ENCODE data around the gene UNC13D. TPM values are rescaled to one million over a fixed set of nuclear protein-coding genes. Genes with fewer than 3 reads are reported as not detected.
"Not testable (repeated sequence)": the region's sequence is repeated elsewhere in the genome, so short reads cannot be mapped to it uniquely, and the experiment has no call there.

The UNC13D gene
- polyA plus RNA-seq, 3 donors: 28.4 to 111 (median 53.3) TPM

DNA sequence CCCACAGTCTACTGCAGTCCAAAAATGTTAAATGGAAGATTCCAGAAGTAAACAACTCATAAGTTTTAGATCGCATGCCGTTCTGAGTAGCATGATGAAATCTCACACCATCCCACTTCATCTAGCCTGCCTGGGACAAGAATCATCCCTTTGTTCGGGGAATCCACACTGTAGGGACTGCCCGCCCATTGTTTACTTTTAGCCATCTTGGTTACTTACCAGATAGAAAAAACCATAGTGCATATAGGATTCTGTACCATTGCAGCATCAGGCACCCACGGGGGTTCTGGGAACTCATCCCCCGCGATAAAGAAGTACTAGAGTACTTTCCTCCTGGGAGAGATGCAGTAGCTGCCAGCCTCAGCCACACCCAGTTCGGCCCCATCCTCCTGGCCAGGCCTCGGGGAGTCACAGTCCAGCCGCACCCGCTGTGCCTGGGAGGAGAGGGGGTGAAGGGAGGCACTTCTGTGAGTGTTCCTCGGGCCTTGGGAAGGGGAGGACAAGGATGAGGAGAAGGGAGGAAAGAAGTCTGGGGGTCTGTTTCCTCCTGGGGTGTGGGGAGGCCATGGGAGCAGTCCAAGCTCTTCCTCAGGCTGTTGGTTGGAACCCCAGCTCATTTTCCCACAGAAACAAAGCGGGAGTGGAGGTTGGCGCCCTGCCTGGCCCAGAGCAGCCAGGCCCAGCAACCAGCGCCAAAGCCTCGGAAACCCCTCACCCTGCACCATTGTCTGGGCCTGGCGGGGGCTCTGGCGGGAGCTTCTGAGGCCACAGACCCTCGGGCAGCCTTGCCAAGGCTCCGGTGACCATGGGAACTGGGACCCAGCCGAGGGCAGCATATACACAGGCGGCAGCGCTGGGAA is 25.3 kb upstream of the UNC13D start:
- 95% methylated on average over 11 of the region's 23 CpGs for WGBS (ENCODE audit: insufficient coverage)
- Histone ChIP-seq H3K4me2 (replicated peaks; ENCODE audit: extremely low read depth, low read length, poor library complexity, severe bottlenecking) (no peak overlapping the region), H4K20me1 (ENCODE audit: insufficient read depth, low read length) (no peaks in the 10 kb centered on the region), H3K27me3 (ENCODE audit: control insufficient read depth in 2 of 2, insufficient read depth in 2 of 2, low read length in 2 of 2) (no peaks in the 10 kb centered on the region), H2AFZ (ENCODE audit: insufficient read depth, low read depth, low read length, poor library complexity, severe bottlenecking) (no peak overlapping the region), H3K9me3 (replicated peaks in 1 of 2; ENCODE audit: control insufficient read depth in 1 of 2, insufficient read depth in 1 of 2, low read length in 2 of 2) (no peaks in the 10 kb centered on the region), H3K27ac (ENCODE audit: low read depth in 1 of 2, low read length in 2 of 2) (no peak overlapping the region), H3K36me3 (replicated peaks in 1 of 2; ENCODE audit: control insufficient read depth in 1 of 2, insufficient read depth in 2 of 2, low read length in 2 of 2) (no peaks in the 10 kb centered on the region), H3K79me2 (ENCODE audit: insufficient read depth, low read length) (no peaks in the 10 kb centered on the region), H3K4me3 (replicated peaks in 1 of 3; ENCODE audit: low read depth in 2 of 3, low read length in 3 of 3) (no peak overlapping the region), H3K9ac (ENCODE audit: insufficient read depth, low read length, poor library complexity, severe bottlenecking) (no peak overlapping the region), H3K4me1 (ENCODE audit: control insufficient read depth in 1 of 2, insufficient read depth in 2 of 2, low read length in 2 of 2) (peaks cover 3% of the 10 kb centered on the region in 2 donors)
- Mint-ChIP-seq H3K9me3 (no peaks in the 10 kb centered on the region), H3K27ac (no peak overlapping the region), H3K36me3 (no peaks in the 10 kb centered on the region), H3K27me3 (ENCODE audit: low read depth in 3 of 3) (peaks cover 0 to 5% (median 3%) of the 10 kb centered on the region in 3 donors), H3K4me1 (peaks cover 4% of the 10 kb centered on the region), H3K4me3 (no peak overlapping the region)
- no peak for DNase-seq
- intact Hi-C loops (cut with micrococcal nuclease): no loop called here
- TF ChIP-seq, protein P1, sequence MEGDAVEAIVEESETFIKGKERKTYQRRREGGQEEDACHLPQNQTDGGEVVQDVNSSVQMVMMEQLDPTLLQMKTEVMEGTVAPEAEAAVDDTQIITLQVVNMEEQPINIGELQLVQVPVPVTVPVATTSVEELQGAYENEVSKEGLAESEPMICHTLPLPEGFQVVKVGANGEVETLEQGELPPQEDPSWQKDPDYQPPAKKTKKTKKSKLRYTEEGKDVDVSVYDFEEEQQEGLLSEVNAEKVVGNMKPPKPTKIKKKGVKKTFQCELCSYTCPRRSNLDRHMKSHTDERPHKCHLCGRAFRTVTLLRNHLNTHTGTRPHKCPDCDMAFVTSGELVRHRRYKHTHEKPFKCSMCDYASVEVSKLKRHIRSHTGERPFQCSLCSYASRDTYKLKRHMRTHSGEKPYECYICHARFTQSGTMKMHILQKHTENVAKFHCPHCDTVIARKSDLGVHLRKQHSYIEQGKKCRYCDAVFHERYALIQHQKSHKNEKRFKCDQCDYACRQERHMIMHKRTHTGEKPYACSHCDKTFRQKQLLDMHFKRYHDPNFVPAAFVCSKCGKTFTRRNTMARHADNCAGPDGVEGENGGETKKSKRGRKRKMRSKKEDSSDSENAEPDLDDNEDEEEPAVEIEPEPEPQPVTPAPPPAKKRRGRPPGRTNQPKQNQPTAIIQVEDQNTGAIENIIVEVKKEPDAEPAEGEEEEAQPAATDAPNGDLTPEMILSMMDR (IDR thresholded peaks at IDR 0.05): no peak

DNA sequence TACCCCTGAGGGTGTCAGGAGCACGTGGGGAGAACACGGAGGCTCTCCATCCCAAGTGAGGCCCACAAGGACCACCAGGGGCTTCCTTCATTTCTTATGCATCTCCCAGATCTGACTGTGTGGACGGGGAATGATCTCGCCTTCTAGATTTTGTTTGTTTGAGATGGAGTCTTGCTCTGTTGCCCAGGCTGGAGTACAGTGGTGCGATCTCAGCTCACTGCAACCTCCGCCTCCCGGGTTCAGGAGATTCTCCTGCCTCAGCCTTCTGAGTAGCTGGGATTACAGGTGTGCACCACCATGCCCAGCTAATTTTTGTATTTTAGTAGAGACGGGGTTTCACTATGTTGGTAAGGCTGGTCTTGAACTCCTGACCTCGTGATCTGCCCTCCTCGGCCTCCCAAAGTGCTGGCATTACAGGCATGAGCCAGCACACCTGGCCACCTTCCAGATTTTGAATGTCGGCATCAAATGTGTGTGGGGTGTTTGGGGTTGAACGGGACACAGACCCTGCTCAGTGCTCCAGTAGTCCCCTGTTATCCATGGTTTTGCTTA is 24.6 kb upstream of the UNC13D start:
- WGBS (ENCODE audit: insufficient coverage): 93% methylated on average over 7 of the region's 12 CpGs
- H2AFZ ChIP-seq (ENCODE audit: insufficient read depth, low read depth, low read length, poor library complexity, severe bottlenecking); H3K27me3 Mint-ChIP-seq (ENCODE audit: low read depth in 3 of 3); DNase-seq; H3K4me2 ChIP-seq (replicated peaks; ENCODE audit: extremely low read depth, low read length, poor library complexity, severe bottlenecking); H3K4me3 Mint-ChIP-seq; H3K36me3 ChIP-seq (replicated peaks in 1 of 2; ENCODE audit: control insufficient read depth in 1 of 2, insufficient read depth in 2 of 2, low read length in 2 of 2); H3K36me3 Mint-ChIP-seq; H3K4me3 ChIP-seq (replicated peaks in 1 of 3; ENCODE audit: low read depth in 2 of 3, low read length in 3 of 3); H3K9me3 Mint-ChIP-seq; intact Hi-C loops (cut with micrococcal nuclease); H3K9ac ChIP-seq (ENCODE audit: insufficient read depth, low read length, poor library complexity, severe bottlenecking); H3K9me3 ChIP-seq (replicated peaks in 1 of 2; ENCODE audit: control insufficient read depth in 1 of 2, insufficient read depth in 1 of 2, low read length in 2 of 2); H3K79me2 ChIP-seq (ENCODE audit: insufficient read depth, low read length); H4K20me1 ChIP-seq (ENCODE audit: insufficient read depth, low read length); H3K27ac Mint-ChIP-seq; H3K27me3 ChIP-seq (ENCODE audit: control insufficient read depth in 2 of 2, insufficient read depth in 2 of 2, low read length in 2 of 2); H3K4me1 ChIP-seq (ENCODE audit: control insufficient read depth in 1 of 2, insufficient read depth in 2 of 2, low read length in 2 of 2); H3K27ac ChIP-seq (ENCODE audit: low read depth in 1 of 2, low read length in 2 of 2): not testable (repeated sequence)
- H3K4me1 Mint-ChIP-seq: peaks cover 10% of the 10 kb centered on the region

DNA sequence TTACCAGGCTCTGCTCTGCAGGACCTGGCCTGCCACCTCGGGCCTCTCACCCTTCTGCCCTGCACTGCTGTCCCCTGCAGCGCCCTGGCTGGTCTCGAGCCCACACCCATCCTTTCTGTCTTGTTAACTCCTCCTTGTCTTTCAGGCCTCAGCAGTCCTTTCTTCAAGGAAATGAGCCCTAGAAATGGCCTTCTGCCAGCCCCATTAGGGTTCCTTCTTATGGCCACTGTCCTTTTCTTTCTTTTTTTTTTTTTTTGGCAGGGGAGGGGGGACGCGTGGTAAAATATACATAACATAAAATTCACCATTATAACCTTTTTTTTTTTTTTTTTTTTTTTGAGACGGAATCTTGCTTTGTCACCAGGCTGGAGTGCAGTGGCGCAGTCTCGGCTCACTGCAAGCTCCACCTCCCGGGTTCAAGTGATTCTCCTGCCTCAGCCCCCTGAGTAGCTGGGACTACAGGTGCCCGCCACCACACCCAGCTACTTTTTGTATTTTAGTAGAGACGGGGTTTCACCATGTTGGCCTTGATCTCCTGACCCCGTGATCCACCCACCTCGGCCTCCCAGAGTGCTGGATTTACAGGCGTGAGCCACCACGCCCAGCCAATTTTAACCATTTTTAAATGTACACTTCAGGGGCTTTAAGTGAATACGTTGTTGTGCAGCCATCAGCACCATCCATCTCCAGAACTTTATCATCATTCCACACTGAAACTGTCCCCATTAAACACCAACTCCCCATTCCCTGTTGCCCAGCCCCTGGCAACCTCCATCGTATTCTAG is 21.4 kb upstream of the UNC13D start:
- H3K79me2 ChIP-seq (ENCODE audit: insufficient read depth, low read length); H3K4me3 Mint-ChIP-seq; H3K36me3 Mint-ChIP-seq; H3K4me2 ChIP-seq (replicated peaks; ENCODE audit: extremely low read depth, low read length, poor library complexity, severe bottlenecking); H2AFZ ChIP-seq (ENCODE audit: insufficient read depth, low read depth, low read length, poor library complexity, severe bottlenecking); H3K36me3 ChIP-seq (replicated peaks in 1 of 2; ENCODE audit: control insufficient read depth in 1 of 2, insufficient read depth in 2 of 2, low read length in 2 of 2); H3K4me3 ChIP-seq (replicated peaks in 1 of 3; ENCODE audit: low read depth in 2 of 3, low read length in 3 of 3); H4K20me1 ChIP-seq (ENCODE audit: insufficient read depth, low read length); H3K9ac ChIP-seq (ENCODE audit: insufficient read depth, low read length, poor library complexity, severe bottlenecking); DNase-seq; H3K27ac ChIP-seq (ENCODE audit: low read depth in 1 of 2, low read length in 2 of 2); H3K27me3 Mint-ChIP-seq (ENCODE audit: low read depth in 3 of 3); intact Hi-C loops (cut with micrococcal nuclease); H3K9me3 ChIP-seq (replicated peaks in 1 of 2; ENCODE audit: control insufficient read depth in 1 of 2, insufficient read depth in 1 of 2, low read length in 2 of 2); H3K27me3 ChIP-seq (ENCODE audit: control insufficient read depth in 2 of 2, insufficient read depth in 2 of 2, low read length in 2 of 2); H3K9me3 Mint-ChIP-seq: not testable (repeated sequence)
- peaks cover 8 to 17% of the 10 kb centered on the region in 2 donors for H3K4me1 ChIP-seq (ENCODE audit: control insufficient read depth in 1 of 2, insufficient read depth in 2 of 2, low read length in 2 of 2)
- Mint-ChIP-seq H3K4me1 (peaks cover 14% of the 10 kb centered on the region), H3K27ac (peak overlapping the region in 2 of 7 donors; percentile 1 to 18)
- 86% methylated on average over 9 of the region's 17 CpGs for WGBS (ENCODE audit: insufficient coverage)
